Psoas muscle (tissue), 8 donors: Measurements from ENCODE around the gene DMAC1. TPM values are rescaled to one million over a fixed set of nuclear protein-coding genes. Genes with fewer than 3 reads are reported as not detected.

Experiments
- ATAC-seq, 4 donors: fragments of 200-7000 bp; cut with Tn5 transposase; one replicate each; pipeline ENCODE4 v1.9.1; 2020; ENCODE audit warnings: moderate library complexity in 3 of 4, mild to moderate bottlenecking in 2 of 4
- DNase-seq, 2 donors: peaks; one replicate each; pipeline ENCODE4 v3.0.0-alpha.2; 2020
- H3K27ac ChIP-seq: fragments of 200-600 bp; one replicate; pipeline ENCODE4 v1.8.0; 2022
- H3K27me3 ChIP-seq, 3 donors: fragments of 200-600 bp in 1 of 3; one replicate each; pipeline versions ENCODE4 v1.6.1 to v1.8.0; 2013 to 2022; ENCODE audit warnings: low read length in 2 of 3, mild to moderate bottlenecking in 2 of 3, moderate library complexity in 1 of 3; ENCODE audit not compliant: insufficient read depth in 3 of 3
- H3K36me3 ChIP-seq, 2 donors: fragments of 200-600 bp in 1 of 2; one replicate each; pipeline versions ENCODE4 v1.6.1 to v1.8.0; 2013 to 2022; ENCODE audit warnings: low read depth in 1 of 2, mild to moderate bottlenecking in 1 of 2, moderate library complexity in 1 of 2; ENCODE audit not compliant: insufficient read depth in 1 of 2
- H3K4me1 ChIP-seq: fragments of 200-600 bp; one replicate; pipeline ENCODE4 v1.8.0; 2022
- H3K4me3 ChIP-seq: fragments of 200-600 bp; one replicate; pipeline ENCODE4 v1.8.0; 2022; ENCODE audit warnings: mild to moderate bottlenecking
- H3K9me3 ChIP-seq: fragments of 200-600 bp; one replicate; pipeline ENCODE4 v1.8.0; 2022
- CTCF ChIP-seq: fragments of 200-600 bp; IDR thresholded peaks from one replicate; pipeline ENCODE4 v1.8.0; 2022; ENCODE audit warnings: antibody characterized with exemption
- WGBS, 3 donors: extraction: QIAGEN DNeasy Blood & Tissue Kit; methylation state at CpG; one replicate each; pipeline versions ENCODE4 v1.1.6 to v1.1.7; 2013; 5-methylcytosine and 5-hydroxymethylcytosine counted together
- intact Hi-C, 2 donors: fragments of 100-400 bp; cut with DNase I; formaldehyde crosslinking; loops; one replicate each; pipeline versions ENCODE4 v1.11.0 to v1.14.2; 2022
- polyA plus RNA-seq, 3 donors: library from polyadenylated mRNA; stranded (reverse); fragments of 200-250 nt; gene quantifications; one replicate each; pipeline ENCODE4 v1.2.3, GENCODE V29; 2013
- total RNA-seq, 4 donors: library from RNA; stranded (reverse); fragmentation: NEBNext Ultra II Directional in 2 of 4; extraction: Animal tissue kit (Norgen Biotek cat#: 25700) in 2 of 4; gene quantifications; one replicate each; pipeline versions ENCODE4 v1.2.1 to v1.2.4, GENCODE V29; 2021 to 2023
- donor health status: healthy with polysubstance abuse.
- donor health status: DM: no; HTN: no; CAD: no; lungs with moderate emphysema.
- donor health status: Bipolar disorder and iron deficiency.
- donor health status: healthy.
- donor health status: DM: yes; HTN: yes; CAD: no.
- donor health status: DM: no; HTN: no; CAD: no.
- donor health status: DM: no; HTN: no; CAD: no.
- donor health status: DM: yes; HTN: yes; CAD: no.

DMAC1 gene
- total and polyA plus RNA-seq, 7 donors = 17.9 to 125 (median 86.5) TPM

DNA sequence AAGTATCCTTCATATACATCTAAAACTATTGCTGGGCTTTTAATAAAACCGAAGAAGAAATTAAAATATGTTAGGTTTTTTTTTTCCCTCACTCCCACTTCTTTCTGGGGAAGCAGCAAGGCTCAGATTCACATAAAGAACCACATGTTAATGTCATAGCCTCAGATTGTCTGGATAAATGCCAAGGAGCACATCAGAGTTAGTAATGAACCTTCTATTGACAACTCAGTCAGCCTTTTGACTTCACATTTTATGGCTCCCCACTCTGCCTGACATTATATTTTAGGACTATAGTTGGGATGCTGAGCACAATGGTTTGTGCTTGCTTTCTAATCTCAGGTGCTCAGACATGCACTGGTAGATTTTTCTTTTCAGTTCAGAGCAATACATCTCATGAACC, 21.8 kb downstream of the DMAC1 start:
- Histone ChIP-seq H3K36me3 (peaks cover 0 to 5% of the 10 kb centered on the region in 2 donors), H3K27me3 (no peaks in the 10 kb centered on the region), H3K27ac (no peak overlapping the region), H3K9me3 (no peaks in the 10 kb centered on the region), H3K4me1 (no peaks in the 10 kb centered on the region), H3K4me3 (no peak overlapping the region)
- TF ChIP-seq CTCF = no peak
- WGBS, 3 donors = 47 to 67% (median 67%) methylated on average over 1 of the region's 1 CpG
- no peak for ATAC-seq
- no peak for DNase-seq
- intact Hi-C loops = no loop called here

DNA sequence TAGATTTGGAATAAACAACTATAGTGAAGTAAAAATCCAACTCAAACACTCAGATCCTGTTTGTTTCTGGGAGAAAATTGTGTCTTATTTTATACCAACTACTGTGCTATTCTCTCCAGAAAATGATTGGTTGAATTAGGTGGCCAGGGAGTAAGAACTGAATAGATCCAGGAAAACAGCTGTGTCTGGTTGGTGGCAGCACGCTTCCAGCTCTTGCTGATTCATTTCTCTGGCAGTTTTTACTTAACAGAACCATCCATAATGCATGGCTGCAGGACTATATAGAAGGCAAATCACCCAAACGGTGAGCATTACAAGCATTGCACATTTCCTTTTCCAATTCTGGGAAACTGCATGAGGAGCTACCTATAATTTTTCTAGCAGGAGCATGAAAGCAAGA, 29.5 kb downstream of the DMAC1 start:
- no peak for TF ChIP-seq CTCF
- ATAC-seq (no peak), DNase-seq (no peak)
- Histone ChIP-seq H3K4me3 (no peak overlapping the region), H3K27ac (no peak overlapping the region), H3K36me3 (no peaks in the 10 kb centered on the region), H3K9me3 (no peaks in the 10 kb centered on the region), H3K4me1 (no peaks in the 10 kb centered on the region), H3K27me3 (no peaks in the 10 kb centered on the region)
- 6 to 11% (median 9%) methylated on average over 2 of the region's 2 CpGs for whole genome bisulfite sequencing, 3 donors
- intact Hi-C loops = no loop called here

GRCh38 chr9:7762600-7762999, 37.0 kb downstream of the DMAC1 start:
- ATAC-seq (no peak), DNase-seq (no peak)
- intact Hi-C loops = no loop called here
- Histone ChIP-seq H3K4me3 (no peak overlapping the region), H3K4me1 (no peaks in the 10 kb centered on the region), H3K9me3 (no peaks in the 10 kb centered on the region), H3K36me3 (no peaks in the 10 kb centered on the region), H3K27ac (no peak overlapping the region), H3K27me3 (no peaks in the 10 kb centered on the region)
- WGBS, 3 donors = 68 to 82% (median 78%) methylated on average over 3 of the region's 3 CpGs
- TF ChIP-seq CTCF = no peak

- no peaks in the 10 kb centered on the region for H3K36me3 ChIP-seq
- H3K4me1 ChIP-seq = no peaks in the 10 kb centered on the region
- TF ChIP-seq CTCF = no peak
- H3K9me3 ChIP-seq = no peaks in the 10 kb centered on the region
- peak; percentile 27 to 72 for DNase-seq
- H3K27me3 ChIP-seq = no peaks in the 10 kb centered on the region
- H3K4me3 ChIP-seq = no peak overlapping the region
- H3K27ac ChIP-seq = no peak overlapping the region
- WGBS, 3 donors = 12 to 31% (median 14%) methylated on average over 1 of the region's 1 CpG
- ATAC-seq = peak in 3 of 4 donors; percentile 46 to 74 (median 60)
- intact Hi-C loops = no loop called here
These were observed 39.6 kb downstream of the DMAC1 start for GRCh38 chr9:7760014-7760415.

GRCh38 chr9:7756088-7756487, 43.5 kb downstream of the DMAC1 start:
- ATAC-seq = no peak
- no peak for DNase-seq
- intact Hi-C loops = no loop called here
- no peak for TF ChIP-seq CTCF
- Histone ChIP-seq H3K4me1 (no peaks in the 10 kb centered on the region), H3K27ac (no peak overlapping the region), H3K4me3 (no peak overlapping the region), H3K27me3 (no peaks in the 10 kb centered on the region), H3K36me3 (no peaks in the 10 kb centered on the region), H3K9me3 (no peaks in the 10 kb centered on the region)
